ENCODE measurements around the gene HHAT.

- TF ChIP-seq CTCF (IDR thresholded peaks at IDR 0.05; ENCODE audit: borderline replicate concordance, extremely low read depth, low read length, poor library complexity, severe bottlenecking) (no peak), EZH2 (IDR thresholded peaks at IDR 0.05; ENCODE audit: borderline replicate concordance, low read depth, low read length, severe bottlenecking) (no peak)
Observed at GRCh38 chr1:210551899-210552298, 223.2 kb downstream of the HHAT start.
